A549 (cell line): ENCODE measurements around the gene FGF7.
"Not testable (repeated sequence)": the region's sequence is repeated elsewhere in the genome, so short reads cannot be mapped to it uniquely, and the experiment has no call there.

Source experiments
- NPAS2 ChIP-seq: fragments of 250-450 bp; sonication (Bioruptor Pico); IDR thresholded peaks from 2 replicates; pipeline ENCODE4 v1.8.0; 2022; ENCODE audit warnings: mild to moderate bottlenecking, moderate library complexity, borderline replicate concordance
- RAD21 ChIP-seq, 2 experiments: fragments of >200 bp in 1 of 2; sonication (Bioruptor Twin) in 1 of 2; formaldehyde crosslinking in 1 of 2; IDR thresholded peaks in 1 of 2; conservative IDR thresholded peaks in 1 of 2; 2 replicates in 1 of 2; 3 replicates in 1 of 2; pipeline ENCODE4 v1.6.1; 2012 to 2018; ENCODE audit warnings: inconsistent platforms in 1 of 2
- TP53 ChIP-seq: fragments of 250-450 bp; sonication (Bioruptor Pico); IDR thresholded peaks from 2 replicates; pipeline ENCODE4 v1.5.0; 2021; ENCODE audit warnings: mild to moderate bottlenecking, moderate library complexity
- TF ChIP-seq, protein P1 (sequence below): fragments of >200 bp; sonication (Bioruptor Twin); formaldehyde crosslinking; IDR thresholded peaks from 3 replicates; pipeline ENCODE4 v1.5.1; 2016

- TF ChIP-seq RAD21 (conservative IDR thresholded peaks at IDR 0.05 in 1 of 2, IDR thresholded peaks at IDR 0.05 in 1 of 2); NPAS2 (CRISPR knock-in tag); TP53 (CRISPR knock-in tag): not testable (repeated sequence)
- TF ChIP-seq, protein P1, sequence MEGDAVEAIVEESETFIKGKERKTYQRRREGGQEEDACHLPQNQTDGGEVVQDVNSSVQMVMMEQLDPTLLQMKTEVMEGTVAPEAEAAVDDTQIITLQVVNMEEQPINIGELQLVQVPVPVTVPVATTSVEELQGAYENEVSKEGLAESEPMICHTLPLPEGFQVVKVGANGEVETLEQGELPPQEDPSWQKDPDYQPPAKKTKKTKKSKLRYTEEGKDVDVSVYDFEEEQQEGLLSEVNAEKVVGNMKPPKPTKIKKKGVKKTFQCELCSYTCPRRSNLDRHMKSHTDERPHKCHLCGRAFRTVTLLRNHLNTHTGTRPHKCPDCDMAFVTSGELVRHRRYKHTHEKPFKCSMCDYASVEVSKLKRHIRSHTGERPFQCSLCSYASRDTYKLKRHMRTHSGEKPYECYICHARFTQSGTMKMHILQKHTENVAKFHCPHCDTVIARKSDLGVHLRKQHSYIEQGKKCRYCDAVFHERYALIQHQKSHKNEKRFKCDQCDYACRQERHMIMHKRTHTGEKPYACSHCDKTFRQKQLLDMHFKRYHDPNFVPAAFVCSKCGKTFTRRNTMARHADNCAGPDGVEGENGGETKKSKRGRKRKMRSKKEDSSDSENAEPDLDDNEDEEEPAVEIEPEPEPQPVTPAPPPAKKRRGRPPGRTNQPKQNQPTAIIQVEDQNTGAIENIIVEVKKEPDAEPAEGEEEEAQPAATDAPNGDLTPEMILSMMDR: not testable (repeated sequence)
Measured at GRCh38 chr15:49485401-49485800, 62.4 kb downstream of the FGF7 start.
